ENCODE data around the gene SCYGR6. TPM values are rescaled to one million over a fixed set of nuclear protein-coding genes. Genes with fewer than 3 reads are reported as not detected.

Gene SCYGR6
- total and polyA plus RNA-seq, 9 of the 15 experiments (the other 6 are each of a cell fraction or from before 2014, with no cell fraction given) = not detected

DNA sequence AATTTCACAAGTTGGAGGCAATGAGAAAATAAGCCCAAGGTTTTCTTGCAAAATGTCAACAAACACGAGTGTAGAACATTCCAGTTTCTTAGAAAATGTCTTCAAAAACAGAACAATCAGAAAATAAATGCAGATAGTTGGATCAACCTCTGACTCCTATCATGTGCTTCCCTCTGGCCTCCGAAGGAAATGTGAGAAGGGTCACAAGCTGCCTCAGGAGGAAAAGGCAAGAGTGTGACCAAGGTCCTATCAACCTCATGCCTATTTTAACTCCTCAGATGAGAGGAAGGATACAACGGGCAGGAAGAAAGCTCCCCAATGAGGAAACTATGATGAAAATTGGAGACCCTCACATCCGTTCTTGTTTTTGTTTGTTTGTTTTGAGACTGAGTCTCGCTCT is 50.1 kb downstream of the SCYGR6 start:
- DNase-seq (ENCODE audit: extremely low read depth in 1 of 4, low spot score in 3 of 4) (no peak), ATAC-seq (no peak), FAIRE-seq (no peak)
- no peaks in the 10 kb centered on the region for H3K36me3 ChIP-seq (ENCODE audit: control insufficient read depth, insufficient read depth, low read length)
- BruUV-seq (replicated peaks) = no TSS peak
- POLR2A ChIA-PET = interaction anchor here (0.7 kb wide), 1 partner anchor 1913 kb away, joined by 3 read pairs; no protein-coding TSS in a partner anchor
- H3K4me2 ChIP-seq (ENCODE audit: insufficient read depth, low read length) = no peak overlapping the region
- CTCF ChIA-PET (ENCODE audit: low intra/inter-chr PET ratio) = no interaction called here
- no peak overlapping the region for H2AFZ ChIP-seq (ENCODE audit: low read depth, low read length)
- TF ChIP-seq ZNF311 (CRISPR knock-in tag; IDR thresholded peaks at IDR 0.05) = no peak
- no peak for TF ChIP-seq ZNF699 (CRISPR knock-in tag; IDR thresholded peaks at IDR 0.05; ENCODE audit: insufficient replicate concordance)
- TF ChIP-seq PHB (CRISPR knock-in tag; IDR thresholded peaks at IDR 0.05) = no peak
- no peak for TF ChIP-seq NR2C1 (IDR thresholded peaks at IDR 0.05)
- TF ChIP-seq NR2C1 (tag; IDR thresholded peaks at IDR 0.05) = no peak
- no peak overlapping the region for H3K27ac ChIP-seq (ENCODE audit: extremely low read depth, low read depth, low read length)
- no peaks in the 10 kb centered on the region for H3K27me3 ChIP-seq (ENCODE audit: control insufficient read depth in 2 of 2, insufficient read depth in 2 of 2, low read length in 2 of 2)
- no peaks in the 10 kb centered on the region for H4K20me1 ChIP-seq (replicated peaks; ENCODE audit: control insufficient read depth, insufficient read depth, low read length)
- H3K9ac ChIP-seq (ENCODE audit: insufficient read depth in 1 of 2, low read depth in 2 of 2, low read length in 2 of 2) = no peak overlapping the region
- 0% methylated on average over 5 of the region's 5 CpGs for WGBS (ENCODE audit: insufficient coverage, low coverage, missing lambda C conversion rate)
- in situ Hi-C loops (cut with MboI) (no loop called here), intact Hi-C loops (cut with micrococcal nuclease) (no loop called here)
- H3K9me3 ChIP-seq (replicated peaks; ENCODE audit: control insufficient read depth, insufficient read depth, low read depth, low read length) = no peaks in the 10 kb centered on the region
- H3K4me3 ChIP-seq = no peak overlapping the region
- no peaks in the 10 kb centered on the region for H3K9me1 ChIP-seq (ENCODE audit: control insufficient read depth, insufficient read depth, low read length)
- no peaks in the 10 kb centered on the region for H3K4me1 ChIP-seq (replicated peaks in 1 of 2; ENCODE audit: control insufficient read depth in 2 of 2, insufficient read depth in 2 of 2, low read length in 2 of 2)
- no peaks in the 10 kb centered on the region for H3K79me2 ChIP-seq (ENCODE audit: control insufficient read depth, insufficient read depth, low read length)

Small RNA genes within 50 kb of the gene (small RNA-seq; reads per million reads assigned to genes)
- gene RNA5SP121 = not detected

Other genes starting within 250 kb of the SCYGR6 start
Only the 7 nearest of the 9 such genes appear.
- gene SCYGR3, start 109.9 kb downstream of the SCYGR6 start, total RNA-seq (2014; rRNA removed) = not detected in 2 replicates
- not detected in 2 replicates for gene SCYGR3, start 109.9 kb downstream of the SCYGR6 start, total RNA-seq (2014; rRNA removed; fragmentation: Illumina TruSeq; extraction: Trizol)
- not detected in 2 replicates for gene SCYGR3, start 109.9 kb downstream of the SCYGR6 start, total RNA-seq (2015; rRNA removed; fragmentation: Illumina TruSeq; extraction: Trizol)
- not detected in 2 replicates for gene SCYGR3, start 109.9 kb downstream of the SCYGR6 start, total RNA-seq (2021)
- gene SCYGR3, start 109.9 kb downstream of the SCYGR6 start, polyA plus RNA-seq (2011; rRNA removed) = not detected in 2 replicates
- gene SCYGR3, start 109.9 kb downstream of the SCYGR6 start, polyA plus RNA-seq (2014; fragmentation: Illumina TruSeq; extraction: Trizol) = not detected in 2 replicates
- not detected for gene SCYGR3, start 109.9 kb downstream of the SCYGR6 start, polyA plus RNA-seq (2014; fragmentation: Nextera tagmentation; extraction: Ambion mirVana)
- not detected in 2 replicates for gene SCYGR3, start 109.9 kb downstream of the SCYGR6 start, polyA plus RNA-seq (2014; rRNA removed)
- not detected in 2 replicates for gene SCYGR4, start 107.3 kb downstream of the SCYGR6 start, total RNA-seq (2014; rRNA removed)
- gene SCYGR4, start 107.3 kb downstream of the SCYGR6 start, total RNA-seq (2014; rRNA removed; fragmentation: Illumina TruSeq; extraction: Trizol) = not detected in 2 replicates
- gene SCYGR4, start 107.3 kb downstream of the SCYGR6 start, total RNA-seq (2015; rRNA removed; fragmentation: Illumina TruSeq; extraction: Trizol) = not detected in 2 replicates
- not detected in 2 replicates for gene SCYGR4, start 107.3 kb downstream of the SCYGR6 start, total RNA-seq (2021)
- gene SCYGR4, start 107.3 kb downstream of the SCYGR6 start, polyA plus RNA-seq (2011; rRNA removed) = not detected in 2 replicates
- gene SCYGR4, start 107.3 kb downstream of the SCYGR6 start, polyA plus RNA-seq (2014; fragmentation: Illumina TruSeq; extraction: Trizol) = not detected in 2 replicates
- not detected for gene SCYGR4, start 107.3 kb downstream of the SCYGR6 start, polyA plus RNA-seq (2014; fragmentation: Nextera tagmentation; extraction: Ambion mirVana)
- gene SCYGR4, start 107.3 kb downstream of the SCYGR6 start, polyA plus RNA-seq (2014; rRNA removed) = 0.09 TPM in 1 of 2 replicates, not detected in the other
- not detected in 2 replicates for gene SCYGR5, start 58.0 kb downstream of the SCYGR6 start, total RNA-seq (2014; rRNA removed)
- not detected in 2 replicates for gene SCYGR5, start 58.0 kb downstream of the SCYGR6 start, total RNA-seq (2014; rRNA removed; fragmentation: Illumina TruSeq; extraction: Trizol)
- gene SCYGR5, start 58.0 kb downstream of the SCYGR6 start, total RNA-seq (2015; rRNA removed; fragmentation: Illumina TruSeq; extraction: Trizol) = not detected in 2 replicates
- not detected in 2 replicates for gene SCYGR5, start 58.0 kb downstream of the SCYGR6 start, total RNA-seq (2021)
- gene SCYGR5, start 58.0 kb downstream of the SCYGR6 start, polyA plus RNA-seq (2011; rRNA removed) = not detected in 2 replicates
- gene SCYGR5, start 58.0 kb downstream of the SCYGR6 start, polyA plus RNA-seq (2014; fragmentation: Illumina TruSeq; extraction: Trizol) = not detected in 2 replicates
- not detected for gene SCYGR5, start 58.0 kb downstream of the SCYGR6 start, polyA plus RNA-seq (2014; fragmentation: Nextera tagmentation; extraction: Ambion mirVana)
- not detected in 2 replicates for gene SCYGR5, start 58.0 kb downstream of the SCYGR6 start, polyA plus RNA-seq (2014; rRNA removed)
- not detected in 2 replicates for gene SLC19A3, start 6.7 kb downstream of the SCYGR6 start, total RNA-seq (2014; rRNA removed)
- not detected in 2 replicates for gene SLC19A3, start 6.7 kb downstream of the SCYGR6 start, total RNA-seq (2014; rRNA removed; fragmentation: Illumina TruSeq; extraction: Trizol)
- not detected in 2 replicates for gene SLC19A3, start 6.7 kb downstream of the SCYGR6 start, total RNA-seq (2015; rRNA removed; fragmentation: Illumina TruSeq; extraction: Trizol)
- not detected in 2 replicates for gene SLC19A3, start 6.7 kb downstream of the SCYGR6 start, total RNA-seq (2021)
- gene SLC19A3, start 6.7 kb downstream of the SCYGR6 start, polyA plus RNA-seq (2011; rRNA removed) = not detected in 2 replicates
- gene SLC19A3, start 6.7 kb downstream of the SCYGR6 start, polyA plus RNA-seq (2014; fragmentation: Illumina TruSeq; extraction: Trizol) = not detected in 2 replicates
- gene SLC19A3, start 6.7 kb downstream of the SCYGR6 start, polyA plus RNA-seq (2014; fragmentation: Nextera tagmentation; extraction: Ambion mirVana) = not detected
- gene SLC19A3, start 6.7 kb downstream of the SCYGR6 start, polyA plus RNA-seq (2014; rRNA removed) = not detected in 2 replicates
- not detected in 2 replicates for gene SCYGR7, start 3.6 kb upstream of the SCYGR6 start, total RNA-seq (2014; rRNA removed)
- not detected in 2 replicates for gene SCYGR7, start 3.6 kb upstream of the SCYGR6 start, total RNA-seq (2014; rRNA removed; fragmentation: Illumina TruSeq; extraction: Trizol)
- gene SCYGR7, start 3.6 kb upstream of the SCYGR6 start, total RNA-seq (2015; rRNA removed; fragmentation: Illumina TruSeq; extraction: Trizol) = not detected in 2 replicates
- gene SCYGR7, start 3.6 kb upstream of the SCYGR6 start, total RNA-seq (2021) = not detected in 2 replicates
- gene SCYGR7, start 3.6 kb upstream of the SCYGR6 start, polyA plus RNA-seq (2011; rRNA removed) = not detected in 2 replicates
- not detected in 2 replicates for gene SCYGR7, start 3.6 kb upstream of the SCYGR6 start, polyA plus RNA-seq (2014; fragmentation: Illumina TruSeq; extraction: Trizol)
- gene SCYGR7, start 3.6 kb upstream of the SCYGR6 start, polyA plus RNA-seq (2014; fragmentation: Nextera tagmentation; extraction: Ambion mirVana) = not detected
- not detected in 2 replicates for gene SCYGR7, start 3.6 kb upstream of the SCYGR6 start, polyA plus RNA-seq (2014; rRNA removed)
- gene SCYGR8, start 21.1 kb upstream of the SCYGR6 start, total RNA-seq (2014; rRNA removed) = not detected in 2 replicates
- gene SCYGR8, start 21.1 kb upstream of the SCYGR6 start, total RNA-seq (2014; rRNA removed; fragmentation: Illumina TruSeq; extraction: Trizol) = not detected in 2 replicates
- not detected in 2 replicates for gene SCYGR8, start 21.1 kb upstream of the SCYGR6 start, total RNA-seq (2015; rRNA removed; fragmentation: Illumina TruSeq; extraction: Trizol)
- not detected in 2 replicates for gene SCYGR8, start 21.1 kb upstream of the SCYGR6 start, total RNA-seq (2021)
- not detected in 2 replicates for gene SCYGR8, start 21.1 kb upstream of the SCYGR6 start, polyA plus RNA-seq (2011; rRNA removed)
- gene SCYGR8, start 21.1 kb upstream of the SCYGR6 start, polyA plus RNA-seq (2014; fragmentation: Illumina TruSeq; extraction: Trizol) = not detected in 2 replicates
- gene SCYGR8, start 21.1 kb upstream of the SCYGR6 start, polyA plus RNA-seq (2014; fragmentation: Nextera tagmentation; extraction: Ambion mirVana) = not detected
- gene SCYGR8, start 21.1 kb upstream of the SCYGR6 start, polyA plus RNA-seq (2014; rRNA removed) = not detected in 2 replicates
- not detected in 2 replicates for gene CCL20, start 89.1 kb upstream of the SCYGR6 start, total RNA-seq (2014; rRNA removed)
- gene CCL20, start 89.1 kb upstream of the SCYGR6 start, total RNA-seq (2014; rRNA removed; fragmentation: Illumina TruSeq; extraction: Trizol) = not detected in 2 replicates
- not detected in 2 replicates for gene CCL20, start 89.1 kb upstream of the SCYGR6 start, total RNA-seq (2015; rRNA removed; fragmentation: Illumina TruSeq; extraction: Trizol)
- gene CCL20, start 89.1 kb upstream of the SCYGR6 start, total RNA-seq (2021) = 0.29 TPM in 1 of 2 replicates, not detected in the other
- not detected in 2 replicates for gene CCL20, start 89.1 kb upstream of the SCYGR6 start, polyA plus RNA-seq (2011; rRNA removed)
- not detected in 2 replicates for gene CCL20, start 89.1 kb upstream of the SCYGR6 start, polyA plus RNA-seq (2014; fragmentation: Illumina TruSeq; extraction: Trizol)
- not detected for gene CCL20, start 89.1 kb upstream of the SCYGR6 start, polyA plus RNA-seq (2014; fragmentation: Nextera tagmentation; extraction: Ambion mirVana)
- not detected in 2 replicates for gene CCL20, start 89.1 kb upstream of the SCYGR6 start, polyA plus RNA-seq (2014; rRNA removed)

Measured in K562 (cell line).